GM19023 (cell line): ENCODE results near the gene LGI2.

ENCODE experiments used
- ATAC-seq: cut with Tn5 transposase; IDR thresholded peaks from one replicate; pipeline ENCODE4 v1.9.1; 2021; ENCODE audit warnings: mild to moderate bottlenecking, moderate library complexity; ENCODE audit not compliant: unreplicated experiment

LGI2 gene

DNA sequence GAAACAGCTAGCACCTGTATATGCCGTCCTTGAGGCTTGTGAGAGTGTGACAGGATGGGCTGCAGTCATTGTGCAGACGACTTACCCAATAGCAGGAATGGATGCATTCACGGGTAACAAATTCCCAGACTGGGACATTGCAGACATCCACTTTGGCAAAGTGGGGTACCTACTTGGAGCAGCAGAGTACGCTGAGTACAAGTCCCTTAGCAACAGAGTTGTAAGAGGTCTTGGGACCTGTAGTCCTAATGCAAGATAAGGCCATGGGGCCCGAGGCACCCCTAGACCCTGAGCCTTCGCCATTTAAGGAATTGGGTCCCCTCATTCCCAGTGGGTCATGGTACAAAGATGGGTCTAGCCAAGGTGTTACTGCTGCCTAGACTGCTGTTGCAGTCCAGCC, 62.5 kb downstream of the LGI2 start:
- ATAC-seq: no peak

DNA sequence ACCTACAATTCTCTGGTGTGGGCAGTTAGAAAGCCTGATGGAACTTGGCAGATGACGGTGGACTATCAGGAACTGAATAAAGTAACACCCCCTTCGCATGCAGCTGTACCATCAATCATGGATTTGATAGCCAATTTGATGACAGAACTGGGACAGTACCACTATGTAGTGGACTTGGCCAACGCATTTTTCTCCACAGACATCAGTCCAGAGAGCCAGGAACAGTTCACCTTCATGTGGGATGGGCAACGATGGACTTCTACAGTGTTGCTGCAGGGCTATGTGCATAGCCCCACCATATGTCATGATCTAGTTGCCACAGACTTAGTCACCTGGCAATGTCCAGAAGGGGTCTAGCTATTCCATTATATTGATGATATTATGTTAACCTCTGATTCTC, 63.4 kb downstream of the LGI2 start:
- ATAC-seq: no peak

DNA sequence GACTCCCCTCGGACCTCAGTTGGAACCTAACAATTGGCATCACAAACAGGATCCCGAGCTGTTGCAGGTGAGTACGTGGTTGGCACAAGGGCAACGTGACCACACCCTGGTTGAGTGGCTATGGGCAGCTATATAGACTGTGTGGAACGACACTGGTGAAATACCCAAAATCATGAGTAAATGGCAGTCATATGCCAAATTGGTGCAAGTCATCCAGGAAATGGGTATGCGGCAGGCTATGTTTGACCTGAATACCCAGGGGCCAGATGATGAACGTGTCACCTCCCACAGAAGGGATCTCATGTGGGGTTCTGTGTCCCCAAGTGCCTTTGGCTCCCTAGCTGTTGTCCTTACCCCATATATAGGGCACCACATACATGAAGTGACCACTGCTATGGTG, 64.7 kb downstream of the LGI2 start:
- ATAC-seq: no peak

DNA sequence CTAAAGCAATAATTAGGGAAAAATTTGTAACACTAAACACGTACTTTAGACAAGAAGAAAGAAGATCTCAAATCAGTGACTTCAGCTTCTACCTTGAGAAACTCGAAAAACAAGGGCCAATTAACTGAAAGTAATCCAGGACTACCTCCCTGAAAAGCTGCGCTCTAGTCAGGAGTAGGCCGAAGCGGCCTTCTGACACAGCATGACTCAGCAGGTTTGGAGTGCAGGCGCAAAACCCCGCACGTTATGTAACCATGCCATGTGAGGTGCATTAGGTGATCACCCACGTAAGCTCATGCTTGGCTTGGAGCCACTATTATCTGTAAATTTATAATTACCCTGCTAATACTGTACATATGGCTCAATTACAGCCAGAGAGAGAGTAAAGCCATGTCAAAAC, 65.1 kb downstream of the LGI2 start:
- ATAC-seq: no peak

DNA sequence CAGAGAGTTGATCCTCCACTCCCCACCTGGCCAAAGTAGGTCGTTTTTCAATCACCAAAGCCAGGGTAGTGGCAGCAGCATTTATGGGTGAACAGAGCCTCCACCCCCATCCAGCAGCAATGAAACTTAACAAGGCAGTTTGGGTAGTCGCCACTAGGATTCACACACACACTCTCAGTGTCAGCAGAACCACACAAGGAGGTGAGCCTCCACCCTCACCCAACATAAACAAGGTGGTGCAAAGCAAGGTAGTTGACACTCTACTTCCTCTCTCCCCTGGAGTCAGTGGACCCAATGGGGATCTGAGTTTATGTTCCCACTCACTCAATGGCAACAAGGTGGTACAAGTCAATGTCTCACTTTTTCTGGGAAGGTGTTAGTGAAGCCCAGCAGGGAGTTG, 67.5 kb downstream of the LGI2 start:
- no peak for ATAC-seq

DNA sequence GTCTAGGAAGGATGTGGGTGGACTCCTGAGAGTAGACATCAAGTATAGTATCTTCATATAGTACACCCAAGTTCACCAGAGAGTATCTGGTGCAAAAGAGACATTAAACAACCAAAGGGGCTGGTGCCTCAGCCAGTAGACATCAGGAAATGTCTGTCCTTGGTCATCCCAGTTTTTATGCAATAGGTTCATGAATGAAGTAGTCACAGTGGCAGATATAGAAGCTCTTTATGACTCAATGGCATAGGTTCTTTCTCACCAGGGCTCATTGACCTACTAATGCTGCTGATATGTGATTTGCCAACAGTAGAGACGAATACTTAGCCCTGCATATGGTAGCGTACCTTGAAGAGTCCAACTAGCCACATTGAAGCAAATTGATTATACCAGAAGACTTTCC, 72.9 kb downstream of the LGI2 start:
- no peak for ATAC-seq

DNA sequence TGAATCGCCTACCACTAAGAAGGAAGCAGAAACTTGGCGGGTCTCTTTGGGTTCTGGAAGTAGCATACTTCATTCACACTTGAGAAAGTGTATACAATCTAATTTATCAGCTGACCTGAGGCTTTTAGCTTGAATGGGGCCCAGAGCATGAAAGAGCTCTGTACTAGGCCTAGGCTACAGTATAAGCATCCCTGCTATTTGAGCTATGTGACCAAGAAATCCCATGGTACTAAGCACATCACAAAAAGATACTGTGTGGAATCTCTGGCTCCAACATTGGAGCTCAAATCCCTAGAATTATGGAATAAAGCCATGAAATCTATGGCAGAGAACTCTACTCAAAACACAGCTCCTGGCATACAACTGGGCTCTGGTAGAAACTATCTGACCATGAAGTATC, 74.0 kb downstream of the LGI2 start:
- ATAC-seq: no peak

DNA sequence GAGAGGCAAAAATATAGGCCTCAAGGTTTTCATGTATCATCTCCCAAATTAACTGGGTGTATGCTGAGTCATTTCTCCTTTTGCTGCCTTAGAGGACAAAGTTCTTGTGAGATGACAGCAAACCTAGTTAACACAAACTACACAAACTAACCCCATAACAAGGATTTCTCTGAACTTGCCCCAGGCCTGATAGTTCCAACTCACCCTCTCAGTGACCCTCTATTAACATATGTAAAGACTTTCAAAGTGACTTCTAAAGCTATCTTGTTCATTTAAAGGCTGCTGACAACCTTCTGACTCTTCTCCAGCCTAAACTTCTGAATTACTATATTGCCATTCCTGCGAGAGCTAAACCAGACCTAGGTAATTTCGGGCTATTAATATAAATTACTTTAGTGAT, 74.7 kb downstream of the LGI2 start:
- ATAC-seq: no peak

DNA sequence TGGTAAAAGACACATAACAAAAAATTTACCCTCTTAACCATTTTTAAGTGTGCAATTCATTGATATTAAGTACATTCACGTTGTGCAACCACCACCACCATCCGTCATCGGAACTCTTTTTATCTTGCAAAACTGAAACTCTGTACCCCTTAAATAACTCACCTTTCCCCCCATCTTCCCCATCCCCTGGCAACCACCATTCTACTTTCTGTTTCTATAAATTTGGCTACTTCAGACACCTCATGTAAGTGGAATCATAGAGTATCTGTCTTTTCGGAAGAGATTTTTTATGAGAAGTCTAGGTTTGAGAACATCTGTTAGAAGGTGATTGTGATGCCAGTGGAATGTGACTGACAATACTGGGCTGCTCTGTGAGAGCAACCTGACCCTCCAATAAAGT, 78.1 kb downstream of the LGI2 start:
- no peak for ATAC-seq

DNA sequence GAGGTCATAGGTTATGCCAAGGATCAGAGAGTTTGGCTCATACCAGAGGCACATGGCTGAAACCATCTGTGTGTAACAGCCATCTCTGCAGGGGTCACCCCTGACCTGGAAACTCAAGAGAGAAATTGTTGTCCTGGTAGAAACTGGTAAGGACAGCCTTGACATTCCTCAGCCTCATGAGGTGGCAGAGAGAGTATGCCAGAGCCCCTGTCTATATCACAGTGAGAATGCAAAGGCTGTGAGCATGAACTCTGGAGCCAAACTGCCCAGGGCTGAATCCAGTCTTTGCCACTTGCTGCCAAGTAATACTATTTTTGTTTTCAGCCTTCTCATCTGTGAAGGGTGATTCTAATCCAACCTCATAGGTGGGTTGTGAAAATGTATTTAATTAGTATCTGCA, 80.8 kb downstream of the LGI2 start:
- no peak for ATAC-seq
